Psoas muscle (tissue), 8 donors: ENCODE results near the gene IFI6. TPM values are rescaled to one million over a fixed set of nuclear protein-coding genes. Genes with fewer than 3 reads are reported as not detected.

Experiments
- ATAC-seq, 4 donors: fragments of 200-7000 bp; cut with Tn5 transposase; one replicate each; pipeline ENCODE4 v1.9.1; 2020; ENCODE audit warnings: moderate library complexity in 3 of 4, mild to moderate bottlenecking in 2 of 4
- DNase-seq, 2 donors: peaks; one replicate each; pipeline ENCODE4 v3.0.0-alpha.2; 2020
- H3K27ac ChIP-seq: fragments of 200-600 bp; one replicate; pipeline ENCODE4 v1.8.0; 2022
- H3K27me3 ChIP-seq, 3 donors: fragments of 200-600 bp in 1 of 3; one replicate each; pipeline versions ENCODE4 v1.6.1 to v1.8.0; 2013 to 2022; ENCODE audit warnings: low read length in 2 of 3, mild to moderate bottlenecking in 2 of 3, moderate library complexity in 1 of 3; ENCODE audit not compliant: insufficient read depth in 3 of 3
- H3K36me3 ChIP-seq, 2 donors: fragments of 200-600 bp in 1 of 2; one replicate each; pipeline versions ENCODE4 v1.6.1 to v1.8.0; 2013 to 2022; ENCODE audit warnings: low read depth in 1 of 2, mild to moderate bottlenecking in 1 of 2, moderate library complexity in 1 of 2; ENCODE audit not compliant: insufficient read depth in 1 of 2
- H3K4me1 ChIP-seq: fragments of 200-600 bp; one replicate; pipeline ENCODE4 v1.8.0; 2022
- H3K4me3 ChIP-seq: fragments of 200-600 bp; one replicate; pipeline ENCODE4 v1.8.0; 2022; ENCODE audit warnings: mild to moderate bottlenecking
- H3K9me3 ChIP-seq: fragments of 200-600 bp; one replicate; pipeline ENCODE4 v1.8.0; 2022
- WGBS, 3 donors: extraction: QIAGEN DNeasy Blood & Tissue Kit; methylation state at CpG; one replicate each; pipeline versions ENCODE4 v1.1.6 to v1.1.7; 2013; 5-methylcytosine and 5-hydroxymethylcytosine counted together
- intact Hi-C, 2 donors: fragments of 100-400 bp; cut with DNase I; formaldehyde crosslinking; loops; one replicate each; pipeline versions ENCODE4 v1.11.0 to v1.14.2; 2022
- polyA plus RNA-seq, 3 donors: library from polyadenylated mRNA; stranded (reverse); fragments of 200-250 nt; gene quantifications; one replicate each; pipeline ENCODE4 v1.2.3, GENCODE V29; 2013
- total RNA-seq, 4 donors: library from RNA; stranded (reverse); fragmentation: NEBNext Ultra II Directional in 2 of 4; extraction: Animal tissue kit (Norgen Biotek cat#: 25700) in 2 of 4; gene quantifications; one replicate each; pipeline versions ENCODE4 v1.2.1 to v1.2.4, GENCODE V29; 2021 to 2023
- TF ChIP-seq, protein P1 (sequence below): fragments of 200-600 bp; IDR thresholded peaks from one replicate; pipeline ENCODE4 v1.8.0; 2022; ENCODE audit warnings: antibody characterized with exemption
- donor health status: healthy with polysubstance abuse.
- donor health status: DM: no; HTN: no; CAD: no; lungs with moderate emphysema.
- donor health status: Bipolar disorder and iron deficiency.
- donor health status: healthy.
- donor health status: DM: yes; HTN: yes; CAD: no.
- donor health status: DM: no; HTN: no; CAD: no.
- donor health status: DM: no; HTN: no; CAD: no.
- donor health status: DM: yes; HTN: yes; CAD: no.

The IFI6 gene
- total and polyA plus RNA-seq, 7 donors = 7.8 to 25.8 (median 18.6) TPM

DNA sequence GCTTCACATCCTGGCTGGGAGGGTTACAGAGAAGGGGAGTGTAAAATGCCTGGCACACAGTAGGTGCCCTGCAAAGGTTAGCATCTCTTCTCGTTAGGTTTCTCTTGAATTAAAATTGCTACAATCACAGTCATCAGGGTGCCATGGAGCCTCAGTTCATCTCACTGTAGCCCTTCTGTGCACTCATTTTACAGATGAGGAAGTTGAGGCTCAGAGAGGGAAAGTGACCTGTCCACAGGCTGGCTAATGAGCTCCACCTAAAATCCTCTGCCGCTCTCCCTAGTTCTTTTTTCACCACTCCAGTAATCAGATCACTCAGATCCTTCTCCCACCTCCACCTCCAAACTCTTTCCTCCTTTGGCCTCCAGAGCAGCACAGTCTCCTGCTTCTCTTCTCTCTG, 54.6 kb downstream of the IFI6 start:
- 82 to 92% (median 92%) methylated on average over 2 of the region's 2 CpGs for WGBS, 3 donors
- TF ChIP-seq, protein P1, sequence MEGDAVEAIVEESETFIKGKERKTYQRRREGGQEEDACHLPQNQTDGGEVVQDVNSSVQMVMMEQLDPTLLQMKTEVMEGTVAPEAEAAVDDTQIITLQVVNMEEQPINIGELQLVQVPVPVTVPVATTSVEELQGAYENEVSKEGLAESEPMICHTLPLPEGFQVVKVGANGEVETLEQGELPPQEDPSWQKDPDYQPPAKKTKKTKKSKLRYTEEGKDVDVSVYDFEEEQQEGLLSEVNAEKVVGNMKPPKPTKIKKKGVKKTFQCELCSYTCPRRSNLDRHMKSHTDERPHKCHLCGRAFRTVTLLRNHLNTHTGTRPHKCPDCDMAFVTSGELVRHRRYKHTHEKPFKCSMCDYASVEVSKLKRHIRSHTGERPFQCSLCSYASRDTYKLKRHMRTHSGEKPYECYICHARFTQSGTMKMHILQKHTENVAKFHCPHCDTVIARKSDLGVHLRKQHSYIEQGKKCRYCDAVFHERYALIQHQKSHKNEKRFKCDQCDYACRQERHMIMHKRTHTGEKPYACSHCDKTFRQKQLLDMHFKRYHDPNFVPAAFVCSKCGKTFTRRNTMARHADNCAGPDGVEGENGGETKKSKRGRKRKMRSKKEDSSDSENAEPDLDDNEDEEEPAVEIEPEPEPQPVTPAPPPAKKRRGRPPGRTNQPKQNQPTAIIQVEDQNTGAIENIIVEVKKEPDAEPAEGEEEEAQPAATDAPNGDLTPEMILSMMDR = no peak
- intact Hi-C loops = no loop called here

DNA sequence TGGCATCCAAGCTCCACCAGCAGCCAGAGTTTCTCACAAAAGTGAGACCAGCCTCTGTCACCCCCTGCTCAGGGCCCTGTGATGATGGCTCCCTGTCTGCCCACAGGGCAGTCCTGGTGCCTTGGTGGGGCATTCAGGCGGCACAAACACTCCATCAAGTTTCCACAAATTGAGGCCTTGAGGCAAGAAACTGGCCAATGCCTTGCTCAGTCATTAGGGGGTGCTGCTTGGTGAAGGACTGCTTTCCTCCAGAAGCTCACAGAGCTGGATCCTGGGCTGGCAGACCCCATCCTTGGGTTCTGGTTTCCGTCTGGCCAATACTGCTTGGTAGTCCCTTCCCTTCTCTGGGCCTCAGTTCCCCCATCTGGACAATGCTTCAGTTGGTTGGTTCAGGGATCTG, 55.6 kb downstream of the IFI6 start:
- no peak for ATAC-seq
- H3K36me3 ChIP-seq = no peaks in the 10 kb centered on the region
- H3K4me3 ChIP-seq = no peak overlapping the region
- DNase-seq = no peak
- no peaks in the 10 kb centered on the region for H3K4me1 ChIP-seq
- intact Hi-C loops = no loop called here
- H3K27ac ChIP-seq = no peak overlapping the region
- no peaks in the 10 kb centered on the region for H3K9me3 ChIP-seq
- TF ChIP-seq, protein P1 = no peak
- H3K27me3 ChIP-seq = no peaks in the 10 kb centered on the region
- WGBS, 3 donors = 83 to 100% (median 99%) methylated on average over 2 of the region's 2 CpGs

More for the DNA sequence above, 54.6 kb downstream of the IFI6 start:
- Histone ChIP-seq H3K36me3 (no peaks in the 10 kb centered on the region), H3K27ac (no peak overlapping the region), H3K27me3 (no peaks in the 10 kb centered on the region), H3K4me3 (no peak overlapping the region), H3K4me1 (no peaks in the 10 kb centered on the region), H3K9me3 (no peaks in the 10 kb centered on the region)
- ATAC-seq (no peak), DNase-seq (no peak)

Other genes with a start within 250 kb of the IFI6 start
- gene WASF2, start 182.0 kb downstream of the IFI6 start, total RNA-seq = 10 to 100 TPM; 29.4 to 40.6 (median 35.9) TPM
- gene WASF2, start 182.0 kb downstream of the IFI6 start, polyA plus RNA-seq = 10 to 100 TPM in 2 of 3 donors, 1 to 10 TPM in 1; 7.9 to 14.2 (median 11.3) TPM
- gene AHDC1, start 68.0 kb downstream of the IFI6 start, total RNA-seq = 10 to 100 TPM; 35.9 to 65.2 (median 59.0) TPM
- 10 to 100 TPM in 1 of 3 donors, 1 to 10 TPM in 2; 6.4 to 19.8 (median 9.7) TPM for gene AHDC1, start 68.0 kb downstream of the IFI6 start, polyA plus RNA-seq
- 1 to 10 TPM; 1.3 to 3.5 (median 3.1) TPM for gene FGR, start 37.0 kb downstream of the IFI6 start, total RNA-seq
- 1 to 10 TPM; 1.7 to 3.8 (median 2.0) TPM for gene FGR, start 37.0 kb downstream of the IFI6 start, polyA plus RNA-seq
- 10 to 100 TPM in 1 of 4 donors, 1 to 10 TPM in 3; 7.6 to 10.7 (median 9.3) TPM for gene FAM76A, start 53.8 kb upstream of the IFI6 start, total RNA-seq
- gene FAM76A, start 53.8 kb upstream of the IFI6 start, polyA plus RNA-seq = 1 to 10 TPM; 2.7 to 6.7 (median 3.3) TPM
- 10 to 100 TPM; 19.5 to 33.6 (median 28.9) TPM for gene STX12, start 101.0 kb upstream of the IFI6 start, total RNA-seq
- 10 to 100 TPM; 14.5 to 24.7 (median 21.0) TPM for gene STX12, start 101.0 kb upstream of the IFI6 start, polyA plus RNA-seq
- 10 to 100 TPM; 20.6 to 28.2 (median 24.5) TPM for gene PPP1R8, start 158.6 kb upstream of the IFI6 start, total RNA-seq
- 10 to 100 TPM; 18.5 to 46.1 (median 32.4) TPM for gene PPP1R8, start 158.6 kb upstream of the IFI6 start, polyA plus RNA-seq
- 1 to 10 TPM; 3.7 to 5.1 (median 3.9) TPM for gene THEMIS2, start 200.4 kb upstream of the IFI6 start, total RNA-seq
- 1 to 10 TPM; 1.5 to 6.1 (median 1.7) TPM for gene THEMIS2, start 200.4 kb upstream of the IFI6 start, polyA plus RNA-seq
- 10 to 100 TPM; 42.5 to 72.3 (median 47.7) TPM for gene RPA2, start 242.4 kb upstream of the IFI6 start, total RNA-seq
- gene RPA2, start 242.4 kb upstream of the IFI6 start, polyA plus RNA-seq = 10 to 100 TPM; 43.8 to 79.6 (median 71.5) TPM